Measurements from ENCODE around the gene PTPN14.

- TF ChIP-seq PKNOX1 (IDR thresholded peaks at IDR 0.05) (no peak), HDGF (IDR thresholded peaks at IDR 0.05; ENCODE audit: borderline replicate concordance) (no peak), BHLHE40 (IDR thresholded peaks at IDR 0.05; ENCODE audit: borderline replicate concordance) (no peak), SP1 (IDR thresholded peaks at IDR 0.05) (no peak), FOXM1 (IDR thresholded peaks at IDR 0.05; ENCODE audit: borderline replicate concordance) (no peak), NFRKB (IDR thresholded peaks at IDR 0.05) (no peak)
These were observed 82.1 kb downstream of the PTPN14 start for GRCh38 chr1:214469290-214469689.
